H9 (cell line): ENCODE data around the gene L3MBTL4. TPM values are rescaled to one million over a fixed set of nuclear protein-coding genes. Genes with fewer than 3 reads are reported as not detected.

ENCODE experiments used
- DNase-seq: peaks from one replicate; pipeline ENCODE4 v3.0.0-alpha.2; 2017
- H2AFZ ChIP-seq: one replicate; pipeline ENCODE4 v1.6.1; 2013; ENCODE audit warnings: mild to moderate bottlenecking, low read length, control low read depth, moderate library complexity
- H2AK5ac ChIP-seq: 2 replicates; pipeline ENCODE4 v1.6.1; 2013; ENCODE audit warnings: low read length, control low read depth, mixed read lengths; ENCODE audit not compliant: insufficient read length
- H2BK120ac ChIP-seq: one replicate; pipeline ENCODE4 v1.6.1; 2013; ENCODE audit warnings: low read depth, mild to moderate bottlenecking, low read length, control low read depth, inconsistent platforms; ENCODE audit not compliant: poor library complexity, severe bottlenecking
- H2BK12ac ChIP-seq: 2 replicates; pipeline ENCODE4 v1.6.1; 2013; ENCODE audit warnings: low read length, control low read depth, mixed read lengths, low read depth; ENCODE audit not compliant: insufficient read length
- H2BK15ac ChIP-seq: 2 replicates; pipeline ENCODE4 v1.6.1; 2013; ENCODE audit warnings: low read depth, low read length, control low read depth
- H2BK20ac ChIP-seq: one replicate; pipeline ENCODE4 v1.6.1; 2013; ENCODE audit warnings: low read depth, mild to moderate bottlenecking, low read length, control low read depth, inconsistent platforms; ENCODE audit not compliant: poor library complexity, severe bottlenecking
- H2BK5ac ChIP-seq: 2 replicates; pipeline ENCODE4 v1.6.1; 2013; ENCODE audit warnings: low read length, control low read depth, mixed read lengths; ENCODE audit not compliant: insufficient read length
- H3K14ac ChIP-seq: 2 replicates; pipeline ENCODE4 v1.6.1; 2013; ENCODE audit warnings: low read length, control low read depth; ENCODE audit not compliant: insufficient read depth
- H3K18ac ChIP-seq: 2 replicates; pipeline ENCODE4 v1.6.1; 2013; ENCODE audit warnings: low read depth, mild to moderate bottlenecking, mixed read lengths, low read length, control low read depth; ENCODE audit not compliant: insufficient read length
- H3K23ac ChIP-seq: 2 replicates; pipeline ENCODE4 v1.6.1; 2013; ENCODE audit warnings: low read length, control low read depth, mixed read lengths, low read depth; ENCODE audit not compliant: insufficient read length
- H3K23me2 ChIP-seq: 2 replicates; pipeline ENCODE4 v1.6.1; 2013; ENCODE audit warnings: low read depth, mild to moderate bottlenecking, mixed read lengths, low read length, control low read depth; ENCODE audit not compliant: insufficient read length, poor library complexity, severe bottlenecking
- H3K27ac ChIP-seq: 2 replicates; pipeline ENCODE4 v1.5.1; 2013; ENCODE audit warnings: low read length, control low read depth, mixed read lengths, low read depth; ENCODE audit not compliant: insufficient read length
- H3K27me3 ChIP-seq: 2 replicates; pipeline ENCODE4 v1.6.1; 2013; ENCODE audit warnings: low read length, control low read depth, inconsistent platforms; ENCODE audit not compliant: insufficient read depth
- H3K4ac ChIP-seq: 2 replicates; pipeline ENCODE4 v1.6.1; 2013; ENCODE audit warnings: low read depth, mild to moderate bottlenecking, control low read depth, inconsistent platforms, low read length, moderate library complexity
- H3K4me1 ChIP-seq: 2 replicates; pipeline ENCODE4 v1.6.1; 2013; ENCODE audit warnings: low read length, control low read depth, inconsistent platforms; ENCODE audit not compliant: insufficient read depth
- H3K4me2 ChIP-seq: 2 replicates; pipeline ENCODE4 v1.6.1; 2013; ENCODE audit warnings: low read length, control low read depth, mixed read lengths; ENCODE audit not compliant: insufficient read length, insufficient read depth
- H3K56ac ChIP-seq: 2 replicates; pipeline ENCODE4 v1.6.1; 2013; ENCODE audit warnings: low read depth, mild to moderate bottlenecking, mixed read lengths, low read length, control low read depth; ENCODE audit not compliant: insufficient read length
- H3K79me1 ChIP-seq: 2 replicates; pipeline ENCODE4 v1.6.1; 2013; ENCODE audit warnings: low read depth, mild to moderate bottlenecking, moderate library complexity, low read length, control low read depth, inconsistent platforms; ENCODE audit not compliant: insufficient read depth, poor library complexity, severe bottlenecking
- H3K79me2 ChIP-seq: 2 replicates; pipeline ENCODE4 v1.6.1; 2013; ENCODE audit warnings: low read length, control low read depth, inconsistent platforms; ENCODE audit not compliant: insufficient read depth
- H3K9ac ChIP-seq: 2 replicates; pipeline ENCODE4 v1.6.1; 2013; ENCODE audit warnings: low read length, control low read depth, mixed read lengths; ENCODE audit not compliant: insufficient read length; ENCODE audit errors: extremely low read depth
- H3K9me3 ChIP-seq: one replicate; pipeline ENCODE4 v1.6.1; 2013; ENCODE audit warnings: low read depth, low read length, inconsistent platforms; ENCODE audit not compliant: control insufficient read depth
- H3T11ph ChIP-seq: one replicate; pipeline ENCODE4 v1.6.1; 2013; ENCODE audit warnings: mild to moderate bottlenecking, low read length, control low read depth, inconsistent platforms
- H4K20me1 ChIP-seq: one replicate; pipeline ENCODE4 v1.6.1; 2013; ENCODE audit not compliant: control insufficient read depth, insufficient read length, insufficient read depth
- H4K5ac ChIP-seq: 2 replicates; pipeline ENCODE4 v1.6.1; 2013; ENCODE audit warnings: low read depth, mild to moderate bottlenecking, mixed read lengths, low read length, control low read depth; ENCODE audit not compliant: insufficient read length
- H4K8ac ChIP-seq: replicated peaks from 2 replicates; pipeline ENCODE4 v1.6.1; 2013; ENCODE audit warnings: low read length, control low read depth, mixed read lengths, low read depth; ENCODE audit not compliant: insufficient read length
- H4K91ac ChIP-seq: 2 replicates; pipeline ENCODE4 v1.6.1; 2013; ENCODE audit warnings: low read depth, mild to moderate bottlenecking, moderate library complexity, mixed read lengths, low read length, control low read depth; ENCODE audit not compliant: insufficient read length
- H3K27ac Mint-ChIP-seq, 3 experiments: 2 replicates in 2 of 3; 3 replicates in 1 of 3; pipeline ENCODE4 v1.8.0; 2020 to 2021; ENCODE audit warnings: mixed read lengths in 3 of 3, mild to moderate bottlenecking in 1 of 3, moderate library complexity in 1 of 3
- H3K27me3 Mint-ChIP-seq: 2 replicates; pipeline ENCODE4 v1.8.0; 2021; ENCODE audit warnings: low read depth, mild to moderate bottlenecking, moderate library complexity, mixed read lengths
- H3K36me3 Mint-ChIP-seq, 3 experiments: 2 replicates in 2 of 3; 3 replicates in 1 of 3; pipeline ENCODE4 v1.8.0; 2020 to 2021; ENCODE audit warnings: low read depth in 3 of 3, mixed read lengths in 3 of 3; ENCODE audit not compliant: insufficient read depth in 1 of 3
- H3K4me1 Mint-ChIP-seq, 2 experiments: 2 replicates each; pipeline ENCODE4 v1.8.0; 2020; ENCODE audit warnings: mixed read lengths in 2 of 2
- H3K4me3 Mint-ChIP-seq, 2 experiments: 2 replicates in 1 of 2; 3 replicates in 1 of 2; pipeline ENCODE4 v1.8.0; 2020 to 2021; ENCODE audit warnings: mild to moderate bottlenecking in 2 of 2, mixed read lengths in 2 of 2, moderate library complexity in 1 of 2
- H3K9me3 Mint-ChIP-seq, 2 experiments: 2 replicates in 1 of 2; 3 replicates in 1 of 2; pipeline ENCODE4 v1.8.0; 2020; ENCODE audit warnings: mild to moderate bottlenecking in 2 of 2, mixed read lengths in 2 of 2, moderate library complexity in 1 of 2
- CTCF ChIP-seq: fragments of 200-600 bp; sonication (generic); conservative IDR thresholded peaks from 3 replicates; pipeline ENCODE4 v1.8.0; 2021; ENCODE audit warnings: antibody characterized with exemption, mild to moderate bottlenecking
- WGBS: extraction: QIAGEN DNeasy Blood & Tissue Kit; methylation state at CpG from one replicate; pipeline ENCODE4 v1.1.7; 2013; ENCODE audit warnings: missing lambda C conversion rate, low lambda C conversion rate, mixed read lengths; ENCODE audit not compliant: insufficient read length; ENCODE audit errors: extremely low coverage; 5-methylcytosine and 5-hydroxymethylcytosine counted together
- total RNA-seq: library from RNA; stranded (reverse); gene quantifications from 2 replicates; pipeline ENCODE4 v1.2.1, GENCODE V29; 2021

L3MBTL4 gene
- total RNA-seq, 1 experiment from 2014 or later: 1.9 TPM

- no peak overlapping the region for H3K9ac ChIP-seq
- WGBS: no CpG with 5 or more reads among the region's 6 CpGs
Measured at GRCh38 chr18:6156446-6156845, 258.3 kb downstream of the L3MBTL4 start.

More at GRCh38 chr18:6156446-6156845, 258.3 kb downstream of the L3MBTL4 start:
- Histone ChIP-seq H4K8ac (no peak overlapping the region), H3K4me1 (no peaks in the 10 kb centered on the region), H2BK120ac (no peak overlapping the region), H3K27ac (no peak overlapping the region), H4K20me1 (no peaks in the 10 kb centered on the region), H3K23ac (no peak overlapping the region), H3K14ac (no peak overlapping the region), H3K79me1 (no peaks in the 10 kb centered on the region), H2BK12ac (no peak overlapping the region), H4K91ac (no peak overlapping the region), H3T11ph (no peak overlapping the region), H3K4me2 (no peak overlapping the region), H3K9me3 (no peaks in the 10 kb centered on the region), H3K79me2 (no peaks in the 10 kb centered on the region), H2BK5ac (no peak overlapping the region), H3K56ac (no peak overlapping the region), H2BK20ac (no peak overlapping the region), H3K4ac (no peak overlapping the region), H3K18ac (no peak overlapping the region), H2BK15ac (no peak overlapping the region), H2AK5ac (no peak overlapping the region), H4K5ac (no peak overlapping the region), H3K23me2 (no peaks in the 10 kb centered on the region), H3K27me3 (no peaks in the 10 kb centered on the region), H2AFZ (no peak overlapping the region)
- Mint-ChIP-seq H3K27ac (no peak overlapping the region), H3K27me3 (peaks cover 3% of the 10 kb centered on the region), H3K9me3 (peaks cover 6% of the 10 kb centered on the region in 2 experiments; a peak in 4 of 5 replicates), H3K36me3 (peaks cover 0 to 5% (median 1%) of the 10 kb centered on the region in 3 experiments; a peak in 3 of 7 replicates), H3K4me3 (no peak overlapping the region), H3K4me1 (peaks cover 0 to 3% of the 10 kb centered on the region in 2 experiments; a peak in 1 of 4 replicates)
- no peak for DNase-seq
- no peak for TF ChIP-seq CTCF
